Activated CD8-positive, alpha-beta memory T cell treated with anti-CD3 and anti-CD28 coated beads, Interleukin-2, amount 50 U/mL, for 24 hours (primary cell): ENCODE data around the gene MTRFR.

Experiments
- DNase-seq: peaks from one replicate; pipeline ENCODE4 v3.0.0-alpha.2; 2020; ENCODE audit errors: extremely low read depth

MTRFR gene

DNA sequence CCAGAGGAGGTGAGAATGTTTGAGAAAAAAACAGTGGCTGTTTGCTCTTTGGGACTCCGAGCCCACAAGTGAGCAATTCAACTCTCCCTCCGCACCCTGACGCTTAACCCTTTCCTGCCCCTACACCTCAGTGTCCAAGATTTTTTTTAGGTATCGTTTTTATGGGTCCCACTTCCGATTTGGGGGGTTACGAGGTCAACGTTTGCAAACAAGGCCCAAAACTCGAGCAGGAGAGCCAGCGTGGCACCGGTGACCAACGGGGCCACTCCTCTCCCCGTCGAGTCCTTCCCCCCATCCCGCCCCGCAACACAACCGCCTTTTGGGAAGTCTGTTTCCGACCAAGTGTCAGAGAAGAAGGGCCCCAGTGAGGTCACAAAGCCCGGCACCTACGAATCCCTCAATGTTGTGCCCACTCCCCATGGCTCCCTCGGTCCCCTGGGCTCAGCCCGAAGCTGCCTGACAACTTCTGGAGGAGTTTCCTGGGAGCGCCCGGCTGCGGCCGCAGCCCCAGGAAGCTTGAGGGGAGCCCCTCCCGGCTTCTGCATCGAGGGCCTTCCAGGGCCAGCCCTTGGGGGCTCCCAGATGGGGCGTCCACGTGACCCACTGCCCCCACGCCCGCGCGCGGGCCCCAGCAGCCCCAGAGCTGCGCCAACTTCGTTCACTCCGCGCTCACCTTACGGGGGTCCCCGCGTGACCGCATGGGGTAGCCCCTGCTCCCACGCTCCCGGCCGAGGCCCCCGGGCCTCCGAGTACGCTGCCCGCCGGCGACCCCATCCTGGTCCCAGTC is 37.2 kb downstream of the MTRFR start:
- DNase-seq = no peak

- peak; percentile 27 for DNase-seq
Observed at GRCh38 chr12:123271001-123271668, 37.9 kb downstream of the MTRFR start.

- DNase-seq = no peak
Observed at GRCh38 chr12:123273166-123273565, 39.9 kb downstream of the MTRFR start.

DNA sequence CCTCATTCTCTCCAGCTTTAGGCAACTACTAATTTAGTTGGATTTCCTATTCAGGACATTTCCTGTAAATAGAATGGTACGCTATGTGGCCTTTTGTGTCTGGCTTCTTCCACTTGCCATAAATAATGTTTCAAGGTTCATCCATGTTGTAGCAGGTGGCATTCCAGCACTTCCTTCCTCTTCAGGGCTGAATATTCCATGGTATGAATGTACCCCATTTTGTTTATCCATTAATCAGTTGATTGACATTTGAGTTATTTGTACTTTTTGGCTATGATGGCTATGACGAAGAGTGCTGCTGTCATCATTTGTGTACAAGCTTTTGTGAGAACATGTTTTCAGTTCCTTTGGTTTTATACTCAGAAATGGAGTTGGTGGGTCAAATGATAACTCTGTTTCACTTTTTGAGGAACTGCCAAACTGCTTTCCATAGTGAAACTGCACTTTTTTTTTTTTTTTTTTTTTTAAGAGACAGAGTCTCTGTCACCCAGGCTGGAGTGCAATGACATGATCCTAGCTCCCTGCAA is 44.9 kb downstream of the MTRFR start:
- no peak for DNase-seq

DNA sequence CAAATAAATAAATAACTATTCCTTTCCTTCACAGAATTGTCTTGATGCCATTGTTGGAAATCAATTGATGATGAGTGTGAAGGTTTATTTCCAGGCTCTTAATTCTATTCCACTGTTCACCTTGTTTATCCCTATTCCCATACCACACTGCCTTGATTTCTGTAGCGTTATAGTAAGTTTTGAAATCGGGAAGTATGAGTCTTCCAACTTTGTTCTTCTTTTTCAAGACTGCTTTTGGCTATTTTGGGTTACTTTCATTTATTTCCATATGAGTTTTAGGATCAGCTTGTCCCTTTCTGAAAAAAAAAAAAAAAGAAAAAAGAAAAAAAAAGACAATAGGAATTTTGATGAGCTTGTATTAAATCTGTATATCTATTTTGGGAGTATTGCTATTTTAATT is 47.7 kb downstream of the MTRFR start:
- no peak for DNase-seq

- no peak for DNase-seq
Observed at GRCh38 chr12:123282111-123282510, 48.9 kb downstream of the MTRFR start.

- DNase-seq = no peak
Observed at GRCh38 chr12:123283461-123283860, 50.2 kb downstream of the MTRFR start.

DNA sequence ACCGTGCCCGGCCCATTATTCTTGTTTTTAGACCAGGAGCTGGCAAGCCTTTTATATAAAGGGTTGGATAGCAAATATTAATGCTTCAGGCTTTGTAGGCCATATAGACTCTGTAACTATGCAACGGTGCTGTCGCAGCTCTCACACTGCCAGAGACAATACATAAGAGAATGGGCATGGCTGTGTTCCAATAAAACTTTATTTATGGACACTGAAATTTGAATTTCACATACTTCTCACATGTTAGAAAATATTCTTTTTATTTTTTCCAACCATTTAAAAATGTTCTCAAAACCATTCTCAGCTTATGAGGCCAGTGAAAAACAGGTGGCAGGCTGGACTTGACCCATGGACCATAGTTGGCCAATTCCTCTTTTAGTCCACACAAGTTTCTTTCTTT is 51.4 kb downstream of the MTRFR start:
- DNase-seq = no peak

- no peak for DNase-seq
Observed at GRCh38 chr12:123286652-123287373, 53.6 kb downstream of the MTRFR start.

GRCh38 chr12:123288751-123289346 is 55.6 kb downstream of the MTRFR start:
- DNase-seq = no peak

DNA sequence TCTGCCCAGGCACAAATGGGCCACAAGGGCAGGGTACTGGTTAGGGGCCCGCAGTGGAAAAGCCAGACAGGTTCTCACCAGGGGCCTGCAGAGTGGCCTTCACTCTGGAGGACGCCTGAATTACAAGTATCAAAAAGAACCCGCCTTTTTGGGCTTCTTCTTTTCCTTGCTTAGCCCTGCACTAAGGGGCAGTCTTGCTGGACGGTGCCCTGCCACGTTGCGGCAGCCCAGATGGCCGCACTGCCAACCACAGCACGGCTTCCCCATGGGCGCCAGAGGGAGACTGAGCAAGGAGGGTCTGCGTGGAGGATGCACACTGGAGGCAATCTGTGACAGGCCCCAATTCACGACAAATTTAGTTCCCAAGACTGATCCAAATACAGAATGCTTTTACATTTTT is 56.7 kb downstream of the MTRFR start:
- no peak for DNase-seq

- no peak for DNase-seq
Observed at GRCh38 chr12:123293178-123293760, 60.0 kb downstream of the MTRFR start.

GRCh38 chr12:123305136-123305535 is 71.9 kb downstream of the MTRFR start:
- DNase-seq = no peak

- no peak for DNase-seq
Observed at GRCh38 chr12:123306200-123306599, 73.0 kb downstream of the MTRFR start.
